Measurements from ENCODE around the gene BAHCC1. TPM values are rescaled to one million over a fixed set of nuclear protein-coding genes. Genes with fewer than 3 reads are reported as not detected.
A peak's percentile ranks its signal among the peaks of the same experiment; 100 is the strongest.

The BAHCC1 gene
- total RNA-seq, 1 experiment from 2014 or later, result 8.7 TPM

GRCh38 chr17:81404558-81405165, 9.4 kb downstream of the BAHCC1 start:
- Histone ChIP-seq H3K27me3 (ENCODE audit: control insufficient read depth, insufficient read depth, low read length) (peaks cover 21% of the 10 kb centered on the region; the same call in 1 of the 2 replicates), H3K4me3 (ENCODE audit: insufficient read depth, low read depth, low read length) (no peak overlapping the region), H3K36me3 (replicated peaks; ENCODE audit: control insufficient read depth, insufficient read depth, low read length) (no peaks in the 10 kb centered on the region)
- DNase-seq, result no peak

GRCh38 chr17:81405411-81405872, 10.2 kb downstream of the BAHCC1 start:
- Histone ChIP-seq H3K4me3 (ENCODE audit: insufficient read depth, low read depth, low read length) (no peak overlapping the region), H3K36me3 (replicated peaks; ENCODE audit: control insufficient read depth, insufficient read depth, low read length) (no peaks in the 10 kb centered on the region), H3K27me3 (ENCODE audit: control insufficient read depth, insufficient read depth, low read length) (peaks cover 13% of the 10 kb centered on the region; the same call in 1 of the 2 replicates)
- DNase-seq, result no peak

GRCh38 chr17:81406117-81406953, 11.1 kb downstream of the BAHCC1 start:
- H3K36me3 ChIP-seq (replicated peaks; ENCODE audit: control insufficient read depth, insufficient read depth, low read length), result no peaks in the 10 kb centered on the region
- DNase-seq, result no peak
- H3K27me3 ChIP-seq (ENCODE audit: control insufficient read depth, insufficient read depth, low read length), result peaks cover 4% of the 10 kb centered on the region; the same call in 1 of the 2 replicates
- no peak overlapping the region for H3K4me3 ChIP-seq (ENCODE audit: insufficient read depth, low read depth, low read length)

GRCh38 chr17:81408049-81408448, 12.8 kb downstream of the BAHCC1 start:
- H3K27me3 ChIP-seq (ENCODE audit: control insufficient read depth, insufficient read depth, low read length), result no peaks in the 10 kb centered on the region
- no peaks in the 10 kb centered on the region for H3K36me3 ChIP-seq (replicated peaks; ENCODE audit: control insufficient read depth, insufficient read depth, low read length)
- no peak for DNase-seq
- no peak overlapping the region for H3K4me3 ChIP-seq (ENCODE audit: insufficient read depth, low read depth, low read length)

- Histone ChIP-seq H3K27me3 (ENCODE audit: control insufficient read depth, insufficient read depth, low read length) (no peaks in the 10 kb centered on the region), H3K4me3 (ENCODE audit: insufficient read depth, low read depth, low read length) (no peak overlapping the region), H3K36me3 (replicated peaks; ENCODE audit: control insufficient read depth, insufficient read depth, low read length) (no peaks in the 10 kb centered on the region)
- DNase-seq, result peak; percentile 92
These were observed 14.1 kb downstream of the BAHCC1 start for GRCh38 chr17:81409190-81409935.

GRCh38 chr17:81410852-81411251, 15.6 kb downstream of the BAHCC1 start:
- H3K36me3 ChIP-seq (replicated peaks; ENCODE audit: control insufficient read depth, insufficient read depth, low read length), result no peaks in the 10 kb centered on the region
- no peaks in the 10 kb centered on the region for H3K27me3 ChIP-seq (ENCODE audit: control insufficient read depth, insufficient read depth, low read length)
- H3K4me3 ChIP-seq (ENCODE audit: insufficient read depth, low read depth, low read length), result no peak overlapping the region
- no peak for DNase-seq

- H3K36me3 ChIP-seq (replicated peaks; ENCODE audit: control insufficient read depth, insufficient read depth, low read length), result no peaks in the 10 kb centered on the region
- H3K27me3 ChIP-seq (ENCODE audit: control insufficient read depth, insufficient read depth, low read length), result no peaks in the 10 kb centered on the region
- no peak for DNase-seq
- no peak overlapping the region for H3K4me3 ChIP-seq (ENCODE audit: insufficient read depth, low read depth, low read length)
These were observed 16.0 kb downstream of the BAHCC1 start for GRCh38 chr17:81411305-81411704.

- no peaks in the 10 kb centered on the region for H3K27me3 ChIP-seq (ENCODE audit: control insufficient read depth, insufficient read depth, low read length)
- DNase-seq, result no peak
These were observed 17.3 kb downstream of the BAHCC1 start for GRCh38 chr17:81412490-81413093.

GRCh38 chr17:81413497-81414135, 18.4 kb downstream of the BAHCC1 start:
- H3K27me3 ChIP-seq (ENCODE audit: control insufficient read depth, insufficient read depth, low read length), result no peaks in the 10 kb centered on the region
- no peaks in the 10 kb centered on the region for H3K36me3 ChIP-seq (replicated peaks; ENCODE audit: control insufficient read depth, insufficient read depth, low read length)
- no peak for DNase-seq
- no peak overlapping the region for H3K4me3 ChIP-seq (ENCODE audit: insufficient read depth, low read depth, low read length)

More at GRCh38 chr17:81412490-81413093, 17.3 kb downstream of the BAHCC1 start:
- Histone ChIP-seq H3K36me3 (replicated peaks; ENCODE audit: control insufficient read depth, insufficient read depth, low read length) (no peaks in the 10 kb centered on the region), H3K4me3 (ENCODE audit: insufficient read depth, low read depth, low read length) (no peak overlapping the region)

- no peaks in the 10 kb centered on the region for H3K36me3 ChIP-seq (replicated peaks; ENCODE audit: control insufficient read depth, insufficient read depth, low read length)
- no peak overlapping the region for H3K4me3 ChIP-seq (ENCODE audit: insufficient read depth, low read depth, low read length)
- DNase-seq, result no peak
- no peaks in the 10 kb centered on the region for H3K27me3 ChIP-seq (ENCODE audit: control insufficient read depth, insufficient read depth, low read length)
These were observed 19.7 kb downstream of the BAHCC1 start for GRCh38 chr17:81414756-81415516.

GRCh38 chr17:81415681-81416080, 20.4 kb downstream of the BAHCC1 start:
- Histone ChIP-seq H3K36me3 (replicated peaks; ENCODE audit: control insufficient read depth, insufficient read depth, low read length) (no peaks in the 10 kb centered on the region), H3K27me3 (ENCODE audit: control insufficient read depth, insufficient read depth, low read length) (no peaks in the 10 kb centered on the region), H3K4me3 (ENCODE audit: insufficient read depth, low read depth, low read length) (no peak overlapping the region)
- DNase-seq, result no peak

GRCh38 chr17:81416612-81417011, 21.4 kb downstream of the BAHCC1 start:
- no peak overlapping the region for H3K4me3 ChIP-seq (ENCODE audit: insufficient read depth, low read depth, low read length)
- DNase-seq, result no peak
- H3K36me3 ChIP-seq (replicated peaks; ENCODE audit: control insufficient read depth, insufficient read depth, low read length), result no peaks in the 10 kb centered on the region
- H3K27me3 ChIP-seq (ENCODE audit: control insufficient read depth, insufficient read depth, low read length), result no peaks in the 10 kb centered on the region

GRCh38 chr17:81417049-81417878, 22.0 kb downstream of the BAHCC1 start:
- no peak for DNase-seq
- Histone ChIP-seq H3K36me3 (replicated peaks; ENCODE audit: control insufficient read depth, insufficient read depth, low read length) (no peaks in the 10 kb centered on the region), H3K4me3 (ENCODE audit: insufficient read depth, low read depth, low read length) (no peak overlapping the region), H3K27me3 (ENCODE audit: control insufficient read depth, insufficient read depth, low read length) (no peaks in the 10 kb centered on the region)
